Stimulated activated CD8-positive, alpha-beta memory T cell treated with anti-CD3 and anti-CD28 coated beads, Interleukin-15, amount 100 ng/mL, for 4 hours (primary cell): ENCODE results near the gene SLBP.

ENCODE experiments used
- DNase-seq, 2 donors: peaks; one replicate each; pipeline ENCODE4 v3.0.0-alpha.2; 2020; ENCODE audit warnings: low read depth in 2 of 2

SLBP gene

DNA sequence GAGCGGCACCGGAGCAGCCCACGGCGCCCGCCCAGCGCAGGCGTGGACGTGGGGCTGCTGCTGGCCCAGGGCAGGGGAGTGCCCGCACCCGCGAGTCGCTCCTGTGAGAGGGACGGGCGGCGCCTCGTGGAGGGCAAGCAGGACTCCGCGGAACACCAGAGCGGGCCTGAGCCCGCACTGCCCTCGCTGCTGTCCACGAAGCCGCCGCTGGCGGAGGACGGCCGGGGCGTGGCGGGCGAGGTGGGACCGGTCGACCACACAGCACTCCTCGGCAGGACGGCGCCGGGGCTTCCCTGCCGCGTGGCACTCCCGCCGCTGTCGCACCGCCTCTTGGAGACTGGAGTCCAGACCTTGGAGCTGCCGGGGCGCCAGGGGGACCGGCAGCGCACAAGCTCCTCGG, 57.0 kb downstream of the SLBP start:
- no peak for DNase-seq

DNA sequence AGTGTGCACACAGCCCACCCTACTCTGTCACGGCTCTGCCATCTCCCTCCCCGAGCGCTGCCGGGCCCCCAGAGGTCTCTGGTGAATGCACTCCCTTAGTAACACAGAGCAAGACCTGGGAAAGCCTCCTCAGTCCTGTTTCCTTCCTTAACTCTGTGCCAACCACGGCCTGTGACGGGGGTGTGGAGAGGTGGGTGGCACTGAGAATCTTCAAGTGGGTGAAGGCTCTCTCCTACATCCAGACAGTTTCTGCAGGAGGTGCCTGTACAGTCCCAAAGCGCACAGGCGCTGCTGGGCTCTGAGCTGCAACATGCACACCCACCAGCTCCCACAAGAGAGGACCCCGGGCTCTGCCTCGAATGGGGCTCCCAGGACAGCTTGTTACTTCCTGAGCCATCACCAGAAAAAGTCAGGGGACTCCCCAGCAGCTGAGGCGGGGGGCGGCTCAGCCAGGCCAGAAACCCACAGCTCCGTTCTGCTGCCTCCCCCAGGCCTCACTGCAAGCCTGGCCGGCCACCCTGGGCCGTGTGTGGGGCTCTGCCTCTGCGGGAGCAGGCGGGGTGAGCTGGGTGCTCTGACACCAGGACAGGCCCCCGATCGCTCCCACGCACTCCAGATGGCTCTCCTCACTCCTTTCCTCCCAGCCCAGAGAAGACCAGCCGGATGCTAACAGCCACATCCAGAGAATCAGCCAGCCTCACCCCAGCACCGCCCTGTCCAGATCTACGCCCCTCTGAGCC, 57.7 kb downstream of the SLBP start:
- no peak for DNase-seq

GRCh38 chr4:1653776-1654175, 58.3 kb downstream of the SLBP start:
- no peak for DNase-seq

DNA sequence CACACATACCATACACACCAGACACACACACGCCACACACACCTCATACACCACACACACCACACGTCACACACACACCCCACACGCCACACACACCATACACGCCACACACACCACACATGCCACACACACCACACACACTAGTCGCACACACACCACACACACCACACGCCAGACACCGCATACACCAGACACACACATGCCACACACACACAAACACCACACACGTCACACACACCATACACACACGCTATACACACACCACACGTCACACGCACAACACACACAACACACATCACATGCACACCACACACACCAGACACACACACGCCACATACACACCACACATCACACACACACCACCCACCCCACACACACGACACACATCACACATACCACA, 60.0 kb downstream of the SLBP start:
- DNase-seq: no peak

GRCh38 chr4:1651609-1652008, 60.5 kb downstream of the SLBP start:
- no peak for DNase-seq

- DNase-seq: no peak
Measured at GRCh38 chr4:1648962-1649361, 63.2 kb downstream of the SLBP start.

DNA sequence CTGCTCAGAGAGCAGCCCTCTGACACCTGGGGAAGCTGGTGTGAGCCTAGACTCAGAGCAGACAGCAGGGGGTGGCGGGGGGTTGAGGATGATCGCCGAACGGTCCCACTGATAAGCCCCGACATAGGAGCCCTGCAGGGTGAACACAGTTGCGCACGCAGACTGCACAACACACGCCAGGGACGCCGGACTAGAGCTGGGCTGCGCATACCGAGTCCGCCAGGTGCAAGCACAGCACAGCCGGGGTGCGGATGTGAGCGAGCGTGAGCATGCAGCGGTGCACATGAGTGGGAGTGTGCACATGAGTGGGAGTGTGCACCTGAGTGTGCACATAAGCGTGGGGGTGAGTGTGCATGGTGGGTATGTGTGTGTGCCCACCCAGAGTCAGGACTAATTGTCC, 64.7 kb downstream of the SLBP start:
- no peak for DNase-seq

- DNase-seq: no peak
Measured at GRCh38 chr4:1646690-1647089, 65.4 kb downstream of the SLBP start.

DNA sequence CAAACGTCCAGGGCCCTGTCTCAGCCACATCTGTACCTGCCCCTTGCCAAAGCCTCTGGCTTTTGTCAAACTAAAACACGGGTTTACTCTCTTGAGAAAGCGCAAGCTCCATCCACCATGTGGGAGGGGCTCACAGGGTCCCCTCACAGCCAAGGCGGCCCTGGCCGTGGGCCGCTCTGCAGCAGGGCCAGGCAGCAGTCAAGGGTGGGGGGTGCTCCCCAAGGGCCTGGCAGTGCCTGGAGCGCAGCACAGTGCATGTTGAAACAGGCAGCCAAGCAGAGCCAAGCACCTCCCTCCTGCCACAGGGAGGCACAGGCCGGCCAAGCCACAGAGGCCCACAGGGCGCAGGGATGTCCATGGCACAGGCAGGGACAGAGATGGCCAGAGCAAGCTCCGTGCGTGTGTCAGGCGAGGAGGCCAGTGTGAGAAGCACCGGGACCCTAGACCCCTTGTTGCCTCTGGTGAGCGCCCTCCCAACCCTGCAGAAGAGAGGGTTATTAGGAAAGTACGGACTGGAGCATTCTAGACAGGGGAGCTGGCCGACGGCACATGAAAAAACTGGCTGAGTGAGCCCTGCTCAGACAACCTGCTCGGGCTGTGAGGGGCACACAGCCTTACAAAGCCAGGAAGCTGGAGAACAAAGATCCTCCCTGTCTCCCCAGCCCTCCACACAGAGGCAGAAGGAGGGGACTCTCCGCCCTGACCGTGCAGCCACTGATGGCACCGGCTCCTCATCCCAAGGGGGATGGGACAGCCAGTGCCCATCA, 67.0 kb downstream of the SLBP start:
- no peak for DNase-seq

DNA sequence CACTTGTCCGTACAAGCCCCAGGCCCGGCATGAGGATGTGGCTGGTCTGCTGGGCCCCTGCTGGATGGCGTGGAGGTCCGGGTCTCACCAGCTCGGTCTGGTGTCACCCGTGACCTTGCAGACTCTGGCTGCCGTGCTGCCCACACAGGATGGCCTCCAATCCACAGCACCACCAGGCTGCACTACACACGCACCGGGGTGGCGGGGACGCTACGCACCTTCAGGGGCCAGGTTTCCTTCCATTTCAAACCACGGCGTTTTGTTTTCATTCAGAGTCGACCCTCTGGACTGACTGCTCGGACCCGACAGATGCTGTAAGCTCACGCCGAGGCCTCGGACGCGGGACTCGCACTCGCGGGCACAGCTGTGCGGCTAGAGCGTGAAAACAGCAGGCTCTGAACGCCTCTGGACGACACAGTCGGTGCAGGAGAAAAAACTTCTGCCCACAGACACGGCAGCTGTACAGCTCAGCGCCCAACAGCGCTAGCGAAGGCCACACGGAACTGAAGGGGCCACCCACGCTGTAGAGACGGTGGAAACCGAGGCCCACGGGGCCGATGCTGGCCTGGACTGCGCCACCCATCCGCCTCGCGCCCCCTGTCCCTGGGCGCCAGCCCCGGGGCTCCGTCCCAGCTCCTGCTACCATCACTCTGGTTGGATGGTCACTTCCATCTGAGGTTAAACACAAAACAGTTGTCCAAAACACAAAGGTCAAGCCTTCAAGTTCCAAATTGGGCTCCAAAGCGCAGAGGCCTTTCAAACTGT, 68.0 kb downstream of the SLBP start:
- no peak for DNase-seq
